Esophagus squamous epithelium (tissue), 4 donors: ENCODE results near the gene CRLF1.

Experiments
- CTCF ChIP-seq, 6 experiments: fragments of 450-650 bp in 4 of 6; fragments of 200-600 bp in 2 of 6; sonication (generic) in 2 of 6; IDR thresholded peaks; one replicate each; pipeline ENCODE4 v1.5.1; 2016 to 2019; ENCODE audit warnings: antibody characterized with exemption in 6 of 6, mild to moderate bottlenecking in 4 of 6, moderate library complexity in 4 of 6
- POLR2A ChIP-seq, 4 donors: fragments of 450-650 bp; IDR thresholded peaks; one replicate each; pipeline ENCODE4 v1.6.1; 2017; ENCODE audit warnings: antibody characterized with exemption in 4 of 4, mild to moderate bottlenecking in 4 of 4, moderate library complexity in 3 of 4

- no peak for TF ChIP-seq POLR2A (IDR thresholded peaks at IDR 0.05)
- TF ChIP-seq CTCF (IDR thresholded peaks at IDR 0.05) = no peak
These were observed 46.9 kb downstream of the CRLF1 start for GRCh38 chr19:18559685-18560084.
